ENCODE data around the gene TBCE.
"Not testable (repeated sequence)": the region's sequence is repeated elsewhere in the genome, so short reads cannot be mapped to it uniquely, and the experiment has no call there.

TBCE gene

DNA sequence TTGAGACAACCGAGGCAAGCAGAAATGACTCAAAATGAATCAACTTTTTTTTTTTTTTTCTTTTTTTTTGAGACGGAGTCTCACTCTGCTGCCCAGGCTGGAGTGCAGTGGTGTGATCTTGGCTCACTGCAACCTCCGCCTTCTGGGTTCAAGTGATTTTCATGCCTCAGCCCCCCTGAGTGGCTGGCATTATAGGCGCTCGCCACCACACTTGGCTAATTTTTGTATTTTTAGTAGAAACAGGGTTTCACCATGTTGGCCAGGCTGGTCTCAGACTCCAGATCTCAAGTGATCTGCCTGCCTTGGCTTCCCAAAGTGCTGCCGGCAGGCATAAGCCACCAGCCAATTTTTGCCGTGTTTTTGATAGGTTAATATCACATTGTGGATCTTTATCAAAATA is 90.6 kb downstream of the TBCE start:
- DNase-seq: not testable (repeated sequence)

DNA sequence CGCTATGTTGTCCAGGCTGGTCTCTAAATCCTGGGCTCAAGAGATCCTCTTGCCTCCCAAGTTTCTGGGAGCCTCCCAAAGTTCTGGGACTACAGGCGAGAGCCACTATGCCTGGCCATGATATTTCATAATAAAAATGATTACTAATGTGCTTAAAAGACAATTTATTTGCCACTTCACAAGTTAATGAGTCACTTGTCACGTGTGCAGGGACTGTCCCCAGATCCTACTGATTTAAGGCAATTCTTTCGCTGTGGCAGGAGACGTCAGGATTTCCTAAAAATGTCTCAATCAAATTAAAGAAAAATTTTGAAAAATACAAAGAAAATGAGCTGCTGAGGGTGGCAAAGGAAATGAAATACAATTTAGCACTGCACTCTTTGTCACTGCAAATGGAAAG is 93.5 kb downstream of the TBCE start:
- no peak for DNase-seq

DNA sequence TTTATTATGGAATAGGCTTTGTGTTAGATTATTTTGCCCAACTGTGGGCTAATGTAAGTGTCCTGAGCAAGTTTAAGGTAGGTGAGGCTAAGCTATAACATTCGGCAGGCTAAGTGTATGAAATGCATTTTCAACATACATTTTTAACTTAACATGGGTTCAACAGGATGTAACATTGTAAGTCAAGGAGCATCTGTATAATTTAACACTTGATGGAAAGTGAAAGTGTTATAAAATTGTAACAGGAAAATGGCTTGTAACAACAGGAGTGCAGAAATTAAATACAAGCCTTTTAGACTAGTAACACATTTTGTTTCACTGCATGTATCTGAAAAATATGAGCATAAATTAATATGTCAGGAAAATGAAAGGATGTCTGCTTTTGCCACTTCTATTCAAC is 94.7 kb downstream of the TBCE start:
- DNase-seq: no peak

DNA sequence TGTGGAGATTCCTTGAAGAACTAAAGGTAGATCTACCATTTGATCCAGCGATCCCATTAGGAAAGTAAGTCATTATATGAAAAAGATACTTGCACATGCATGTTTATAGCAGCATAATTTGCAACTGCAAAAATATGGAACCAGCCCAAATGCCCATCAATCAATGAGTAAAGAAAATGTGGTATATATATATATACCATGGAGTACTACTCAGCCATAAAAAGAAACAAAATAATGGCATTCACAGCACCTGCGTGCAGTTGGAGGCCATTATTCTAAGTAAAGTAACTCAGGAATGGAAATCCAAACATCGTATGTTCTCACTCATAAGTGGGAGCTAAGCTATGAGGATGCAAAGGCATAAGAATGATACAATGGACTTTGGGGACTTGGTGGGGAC is 95.6 kb downstream of the TBCE start:
- DNase-seq: not testable (repeated sequence)

GRCh38 chr1:235465066-235465465 is 97.8 kb downstream of the TBCE start:
- DNase-seq: no peak

DNA sequence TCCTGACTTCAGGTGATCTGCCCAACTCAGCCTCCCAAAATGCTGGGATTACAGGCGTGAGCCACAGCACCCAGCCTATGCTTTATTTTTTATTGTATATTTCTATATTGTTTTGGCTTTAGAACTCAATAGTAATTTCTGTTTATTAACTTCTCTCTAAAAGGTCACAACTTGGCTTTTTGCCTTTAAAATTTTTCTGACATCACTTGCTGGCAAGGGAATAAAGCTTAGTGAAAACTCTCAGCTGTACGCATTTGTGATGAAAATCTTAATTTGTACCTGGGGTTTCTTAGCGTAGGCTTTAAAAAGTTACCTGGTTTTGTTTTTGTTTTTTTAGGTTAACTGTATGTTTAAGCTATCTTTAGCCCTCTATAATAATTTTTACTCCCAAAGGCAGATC is 100.8 kb downstream of the TBCE start:
- DNase-seq: no peak

GRCh38 chr1:235468970-235469369 is 101.7 kb downstream of the TBCE start:
- no peak for DNase-seq

- not testable (repeated sequence) for DNase-seq
Observed at GRCh38 chr1:235469897-235470296, 102.7 kb downstream of the TBCE start.

DNA sequence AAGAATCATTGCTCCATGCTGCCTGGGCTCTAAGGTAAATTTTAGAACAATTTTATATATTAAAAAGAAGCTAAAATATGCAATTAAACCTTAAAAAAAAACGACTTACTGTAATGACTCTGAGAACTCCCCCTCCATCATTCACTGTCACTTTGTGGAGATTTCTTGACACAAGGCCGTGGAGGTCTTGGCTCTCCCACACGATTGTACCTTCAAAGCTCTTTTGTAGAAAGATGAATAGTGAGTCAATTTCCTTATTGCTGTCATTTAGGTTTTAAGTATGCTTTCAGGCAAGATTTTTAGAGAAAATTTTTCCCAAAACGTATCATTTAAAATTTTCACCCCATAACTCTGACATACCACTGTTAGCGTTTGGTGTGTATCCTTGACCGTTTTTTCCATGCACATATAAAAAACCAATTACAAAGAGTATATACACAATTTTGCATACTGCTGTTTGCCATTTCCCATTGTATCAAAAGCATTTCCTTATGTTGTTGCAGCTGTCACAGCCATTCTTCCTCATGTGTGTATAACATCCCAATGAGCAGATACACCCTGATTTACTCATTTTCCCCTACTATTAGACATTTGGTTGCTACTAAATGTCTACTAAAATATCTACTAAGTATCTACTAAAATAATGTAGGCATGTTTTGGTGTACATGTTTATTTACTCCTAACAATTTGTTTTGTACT is 103.7 kb downstream of the TBCE start:
- no peak for DNase-seq

DNA sequence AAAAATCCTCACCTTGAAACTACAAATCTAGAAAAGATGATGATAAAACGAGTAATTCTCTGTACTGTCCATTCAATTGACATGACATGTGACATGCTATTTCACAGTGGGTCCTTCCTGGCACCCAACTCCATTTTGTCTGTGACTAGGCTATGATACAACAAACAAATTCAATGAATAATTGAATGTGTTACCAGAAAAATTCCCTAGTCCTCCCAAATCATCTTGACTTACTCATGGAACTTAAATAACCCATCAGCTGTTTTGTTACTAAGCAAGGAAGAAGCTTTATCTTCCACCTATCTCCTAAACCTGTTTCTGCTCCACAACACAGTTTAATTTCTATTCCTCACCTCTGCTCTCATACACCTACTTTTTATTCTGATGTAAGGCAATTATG is 106.6 kb downstream of the TBCE start:
- no peak for DNase-seq

DNA sequence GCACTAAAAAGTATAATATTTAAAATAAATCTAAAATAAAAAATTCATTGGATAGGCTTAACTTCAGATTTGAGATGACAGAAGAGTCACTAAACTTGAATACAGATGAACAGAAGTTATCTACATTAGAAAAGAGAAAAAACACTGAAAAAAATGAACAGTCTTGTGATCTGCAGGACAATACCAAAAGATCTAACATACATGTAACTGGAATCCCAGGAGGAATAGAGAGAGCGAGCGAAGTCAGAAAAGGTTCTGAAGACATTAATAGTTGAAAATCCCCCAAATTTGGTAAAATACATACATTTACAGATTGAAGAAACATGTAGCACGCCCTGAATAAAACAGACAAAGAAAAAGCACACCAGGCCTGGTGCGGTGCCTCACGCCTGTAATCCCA is 115.9 kb downstream of the TBCE start:
- DNase-seq: no peak

- DNase-seq: no peak
Observed at GRCh38 chr1:235485558-235485957, 118.3 kb downstream of the TBCE start.

DNA sequence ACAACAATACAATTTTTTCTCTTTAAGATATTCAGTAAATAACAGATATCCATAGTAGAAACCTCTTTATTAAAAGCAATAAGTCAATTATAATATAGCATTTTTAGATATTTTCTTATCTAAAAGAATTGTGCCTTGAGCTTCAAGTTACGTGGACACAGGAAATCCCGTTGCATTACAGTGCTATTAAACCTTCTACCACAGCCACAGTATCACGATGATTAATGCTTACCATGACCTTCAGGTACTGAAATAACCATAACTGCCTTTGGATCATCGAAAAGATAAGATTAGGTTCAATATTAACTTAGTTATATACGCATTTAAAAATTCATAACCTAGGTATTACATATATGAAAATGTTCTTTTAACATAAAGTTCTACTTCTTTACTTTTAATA is 119.1 kb downstream of the TBCE start:
- DNase-seq: no peak

DNA sequence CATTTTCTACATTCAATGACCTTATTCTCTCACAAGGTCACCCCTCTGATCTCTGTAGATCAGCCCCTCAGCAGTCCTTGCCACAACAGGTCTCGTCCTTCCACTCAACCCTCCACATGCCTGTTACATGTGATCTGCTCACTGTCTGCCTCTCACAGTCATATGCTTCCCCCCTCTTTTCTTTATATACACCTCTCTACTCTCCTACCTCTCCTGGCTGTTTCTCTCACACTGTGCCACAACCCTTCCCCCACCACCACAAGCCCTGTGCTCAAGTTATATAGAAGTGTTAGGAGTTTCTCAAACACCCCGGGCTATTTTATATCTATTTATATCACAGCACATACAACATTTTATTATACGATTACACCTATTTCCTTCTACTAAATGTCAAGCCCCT is 124.4 kb downstream of the TBCE start:
- no peak for DNase-seq

GRCh38 chr1:235494531-235494930 is 127.3 kb downstream of the TBCE start:
- DNase-seq: no peak

DNA sequence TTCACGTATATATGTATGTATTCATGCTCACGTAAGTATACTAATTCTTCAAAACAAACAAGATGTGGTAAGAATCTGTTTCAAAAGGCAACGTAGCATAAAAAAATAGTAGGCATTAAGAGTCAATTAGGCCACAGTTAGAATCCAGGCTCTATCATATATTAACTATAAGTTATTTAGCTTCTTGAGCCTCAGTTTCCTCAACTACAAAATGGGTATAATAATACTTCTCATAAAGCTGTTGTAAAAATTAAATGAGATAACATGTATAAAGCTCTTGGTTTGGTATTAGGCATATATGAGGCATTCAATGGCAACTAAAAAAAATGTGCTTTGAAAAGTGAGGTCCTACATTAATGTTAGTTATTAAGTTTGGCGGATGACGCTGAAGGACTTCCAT is 127.8 kb downstream of the TBCE start:
- DNase-seq: no peak

DNA sequence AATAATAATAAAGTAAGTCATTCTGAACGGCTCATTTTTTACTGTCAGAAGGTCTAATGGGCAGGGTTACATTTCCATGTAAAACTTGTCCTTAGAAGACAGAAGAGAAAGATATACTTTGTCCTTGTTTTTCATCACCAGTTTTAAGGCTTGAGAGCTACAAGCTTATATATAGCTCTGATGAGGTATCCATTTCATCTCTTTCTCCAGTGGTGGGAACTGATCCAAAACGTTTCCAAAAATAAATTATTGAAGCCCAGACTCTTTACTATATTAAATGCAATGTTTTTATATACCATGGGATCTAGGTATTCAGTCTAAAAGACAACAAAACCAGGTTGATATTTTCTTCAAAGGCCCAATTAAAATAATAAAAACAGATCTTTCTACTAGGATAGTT is 128.3 kb downstream of the TBCE start:
- no peak for DNase-seq

DNA sequence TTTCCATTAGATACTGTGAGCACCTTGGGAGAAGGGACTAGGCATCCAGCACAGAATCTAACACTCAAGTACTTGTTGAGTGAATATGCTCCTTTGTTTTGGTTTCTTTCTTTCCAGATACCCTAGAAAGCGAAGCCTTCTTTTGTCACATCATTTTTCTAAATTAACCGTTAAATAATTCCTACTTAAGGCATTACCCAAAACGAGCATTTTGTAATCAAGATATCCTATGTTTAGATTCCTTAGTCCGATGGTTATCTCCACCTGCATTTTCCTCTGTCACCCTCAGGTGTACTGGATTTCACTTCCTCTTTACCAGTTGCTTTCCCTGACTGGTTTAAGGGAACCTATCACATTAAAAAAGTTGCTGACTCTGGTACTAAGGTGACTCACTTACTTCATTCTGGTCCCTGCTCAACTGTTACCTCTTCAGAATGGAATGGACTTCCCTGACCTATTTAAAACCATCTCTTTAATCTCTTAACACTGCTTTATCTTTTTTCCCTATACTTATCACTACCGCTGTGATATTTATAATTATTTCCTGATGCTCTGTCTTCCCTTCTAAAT is 133.8 kb downstream of the TBCE start:
- DNase-seq: no peak

Measured in NCI-H1436 treated with DMSO at 0.1 percent for 48 hours (cell line).